Cardiac muscle cell (in vitro differentiated cells and primary cell): ENCODE data around the gene SLC25A40. TPM values are rescaled to one million over a fixed set of nuclear protein-coding genes. Genes with fewer than 3 reads are reported as not detected.
A peak's percentile ranks its signal among the peaks of the same experiment; 100 is the strongest.
"Not testable (repeated sequence)": the region's sequence is repeated elsewhere in the genome, so short reads cannot be mapped to it uniquely, and the experiment has no call there.

ENCODE experiments used
- DNase-seq, 2 donors: peaks; one replicate each; pipeline versions ENCODE4 v3.0.0 to v3.0.0-alpha.2; 2010 to 2017; ENCODE audit warnings: low read depth in 1 of 2, low spot score in 1 of 2
- H3K27ac ChIP-seq: fragments of 200-600 bp; sonication (generic); 2 replicates; pipeline ENCODE4 v1.5.1; 2016
- H3K27me3 ChIP-seq: fragments of 200-600 bp; sonication (generic); 2 replicates; pipeline ENCODE4 v1.6.0; 2016; ENCODE audit warnings: control low read depth
- H3K36me3 ChIP-seq: fragments of 200-600 bp; sonication (generic); 2 replicates; pipeline ENCODE4 v1.5.1; 2016; ENCODE audit warnings: control low read depth
- H3K4me1 ChIP-seq: fragments of 200-600 bp; sonication (generic); 2 replicates; pipeline ENCODE4 v1.8.1; 2017; ENCODE audit warnings: low read depth, mild to moderate bottlenecking, mixed run types
- H3K4me3 ChIP-seq: fragments of 200-600 bp; sonication (generic); 2 replicates; pipeline ENCODE4 v1.5.1; 2016; ENCODE audit warnings: mild to moderate bottlenecking
- H3K9me3 ChIP-seq: fragments of 200-600 bp; sonication (generic); 2 replicates; pipeline ENCODE4 v1.5.1; 2017; ENCODE audit warnings: low read depth, mild to moderate bottlenecking, control low read depth
- CTCF ChIP-seq: IDR thresholded peaks from 2 replicates; pipeline ENCODE4 v1.5.1; 2012; ENCODE audit warnings: low read depth, mild to moderate bottlenecking, low read length
- polyA plus RNA-seq: library from polyadenylated mRNA; unstranded; fragments of >200 nt; fragmentation: Nextera tagmentation; extraction: Ambion mirVana; gene quantifications from 2 replicates; pipeline ENCODE4 v1.2.1, GENCODE V29; 2016
- total RNA-seq: library from RNA; depleted of rRNA; stranded (reverse); fragments of >200 nt; gene quantifications from 2 replicates; pipeline ENCODE4 v1.2.3, GENCODE V29; 2016

Gene SLC25A40
- total RNA-seq (7.1 and 26.1 TPM in 2 replicates), polyA plus RNA-seq (8.1 and 21.4 TPM in 2 replicates)

GRCh38 chr7:87876040-87876868 is at the start of gene SLC25A40, which contains the start of gene DBF4:
Gene SLC25A40 (minus strand): TSS chr7:87876360. CDS start chr7:87858727, 17,633 bp downstream.
Gene DBF4 (plus strand): TSS chr7:87876493. CDS start chr7:87876733, 240 bp downstream.
- H3K9me3 ChIP-seq = no peaks in the 10 kb centered on the region
- DNase-seq = peak; percentile 96 to 97
- H3K36me3 ChIP-seq = no peaks in the 10 kb centered on the region
- H3K27ac ChIP-seq = peak within 1 kb of the TSS; percentile 94
- TF ChIP-seq CTCF = no peak
- H3K4me3 ChIP-seq = peak within 1 kb of the TSS; percentile 91
- peaks cover 22% of the 10 kb centered on the region for H3K4me1 ChIP-seq
- no peaks in the 10 kb centered on the region for H3K27me3 ChIP-seq

- H3K9me3 ChIP-seq, H3K36me3 ChIP-seq, DNase-seq, H3K4me1 ChIP-seq, H3K4me3 ChIP-seq, H3K27ac ChIP-seq, H3K27me3 ChIP-seq: not testable (repeated sequence)
These were observed 46.7 kb upstream of the SLC25A40 start for GRCh38 chr7:87922759-87923395.

GRCh38 chr7:87920578-87920977 is 44.4 kb upstream of the SLC25A40 start:
- Histone ChIP-seq H3K4me3 (no peak overlapping the region), H3K27me3 (no peaks in the 10 kb centered on the region), H3K9me3 (no peaks in the 10 kb centered on the region), H3K36me3 (no peaks in the 10 kb centered on the region), H3K27ac (no peak overlapping the region), H3K4me1 (no peaks in the 10 kb centered on the region)
- no peak for TF ChIP-seq CTCF
- DNase-seq = peak in 1 of 2 donors; percentile 20

GRCh38 chr7:87919875-87920274 is 43.7 kb upstream of the SLC25A40 start:
- Histone ChIP-seq H3K27ac (no peak overlapping the region), H3K36me3 (no peaks in the 10 kb centered on the region), H3K4me1 (no peaks in the 10 kb centered on the region), H3K9me3 (no peaks in the 10 kb centered on the region), H3K27me3 (no peaks in the 10 kb centered on the region), H3K4me3 (no peak overlapping the region)
- no peak for DNase-seq
- TF ChIP-seq CTCF = no peak

- H3K36me3 ChIP-seq = no peaks in the 10 kb centered on the region
- no peak for DNase-seq
These were observed 42.6 kb upstream of the SLC25A40 start for GRCh38 chr7:87918740-87919139.

More at GRCh38 chr7:87918740-87919139, 42.6 kb upstream of the SLC25A40 start:
- no peak overlapping the region for H3K4me3 ChIP-seq
- no peaks in the 10 kb centered on the region for H3K4me1 ChIP-seq
- H3K27me3 ChIP-seq = no peaks in the 10 kb centered on the region
- H3K9me3 ChIP-seq = no peaks in the 10 kb centered on the region
- TF ChIP-seq CTCF = no peak
- H3K27ac ChIP-seq = no peak overlapping the region
